ENCODE results near the gene PTPRK.
"Not testable (repeated sequence)": the region's sequence is repeated elsewhere in the genome, so short reads cannot be mapped to it uniquely, and the experiment has no call there.

Gene PTPRK

GRCh38 chr6:128437685-128438084 is 82.7 kb downstream of the PTPRK start:
- DNase-seq = no peak

- DNase-seq = not testable (repeated sequence)
Observed at GRCh38 chr6:128434752-128435151, 85.6 kb downstream of the PTPRK start.

DNA sequence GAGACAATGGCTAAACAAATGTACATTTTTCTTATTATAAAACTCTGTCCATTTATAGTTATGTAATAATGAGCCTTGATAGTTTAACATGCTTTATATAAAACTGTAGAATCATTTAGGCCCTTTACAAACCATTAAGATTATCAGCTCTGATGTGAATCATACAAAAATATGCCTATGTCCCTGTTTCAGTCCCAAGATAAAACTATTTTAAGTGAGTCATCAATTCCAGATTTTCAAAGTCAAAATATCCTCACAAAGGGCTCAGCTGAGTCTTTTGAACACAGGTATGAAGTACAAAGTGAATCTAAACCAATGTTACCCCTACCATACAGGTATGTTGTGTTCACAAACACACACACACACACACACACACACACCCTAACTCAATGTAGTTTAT is 88.0 kb downstream of the PTPRK start:
- DNase-seq = no peak

GRCh38 chr6:128427139-128427538 is 93.3 kb downstream of the PTPRK start:
- no peak for DNase-seq

- no peak for DNase-seq
Observed at GRCh38 chr6:128425856-128426255, 94.5 kb downstream of the PTPRK start.

DNA sequence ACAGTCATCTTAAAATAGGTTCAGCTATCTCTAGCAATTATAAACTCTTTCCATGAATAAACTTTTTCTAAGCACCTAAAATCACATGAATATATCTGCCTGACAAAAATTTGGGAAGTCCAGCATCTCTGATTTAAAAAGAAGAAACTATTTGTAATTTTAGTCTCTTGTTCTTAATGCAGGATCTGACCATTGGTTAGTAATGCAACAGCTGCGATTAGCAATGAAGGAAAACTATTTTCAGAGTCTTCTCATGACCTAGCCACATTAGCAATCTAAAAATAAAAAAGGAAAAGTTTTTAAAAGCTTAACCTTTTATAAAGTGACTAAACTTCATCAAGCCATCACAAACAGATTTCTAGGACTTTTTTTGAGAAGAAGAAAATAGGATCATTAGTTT is 97.5 kb downstream of the PTPRK start:
- no peak for DNase-seq

- no peak for DNase-seq
Observed at GRCh38 chr6:128422200-128422599, 98.2 kb downstream of the PTPRK start.

DNA sequence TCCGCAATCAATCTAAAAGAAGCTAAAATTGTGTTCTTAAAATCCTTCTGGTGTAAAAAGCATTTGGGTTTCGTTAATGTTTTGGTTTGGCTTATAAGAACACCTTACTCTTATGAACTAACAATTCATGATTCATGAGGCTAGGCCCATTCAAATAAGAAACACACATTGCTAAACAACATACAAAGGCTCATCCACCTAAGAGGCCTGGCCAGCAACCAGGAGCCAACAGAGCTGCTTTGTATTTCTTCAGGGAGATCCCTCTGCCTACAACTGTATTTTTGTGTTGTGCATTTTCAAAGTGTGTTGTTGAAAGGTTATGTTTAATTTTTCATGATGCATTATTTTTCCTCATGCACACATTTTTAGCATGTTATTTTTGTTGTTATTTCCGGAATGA is 98.6 kb downstream of the PTPRK start:
- no peak for DNase-seq

DNA sequence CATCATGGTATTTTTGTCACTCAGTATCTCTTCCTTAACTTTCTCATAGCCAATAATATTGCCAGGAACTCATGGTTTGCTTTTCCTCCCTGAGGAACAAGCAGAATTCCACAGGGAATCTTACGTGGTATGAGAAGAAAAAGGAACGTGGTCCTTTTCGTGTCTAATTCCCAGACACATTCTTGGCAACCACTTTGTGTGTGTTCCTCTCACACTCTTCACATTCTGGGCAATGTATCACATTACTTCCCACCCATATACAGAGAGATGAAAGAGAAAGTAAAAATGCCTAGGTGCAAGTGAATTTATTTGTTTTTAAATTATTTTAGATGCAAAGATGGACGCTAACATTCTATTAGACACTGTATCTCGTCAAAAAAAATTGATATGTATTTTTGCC is 102.7 kb downstream of the PTPRK start:
- no peak for DNase-seq

- DNase-seq = no peak
Observed at GRCh38 chr6:128415387-128415786, 105.0 kb downstream of the PTPRK start.

- DNase-seq = no peak
Observed at GRCh38 chr6:128414943-128415342, 105.5 kb downstream of the PTPRK start.

- DNase-seq = no peak
Observed at GRCh38 chr6:128413291-128413690, 107.1 kb downstream of the PTPRK start.

- no peak for DNase-seq
Observed at GRCh38 chr6:128412680-128413079, 107.7 kb downstream of the PTPRK start.

DNA sequence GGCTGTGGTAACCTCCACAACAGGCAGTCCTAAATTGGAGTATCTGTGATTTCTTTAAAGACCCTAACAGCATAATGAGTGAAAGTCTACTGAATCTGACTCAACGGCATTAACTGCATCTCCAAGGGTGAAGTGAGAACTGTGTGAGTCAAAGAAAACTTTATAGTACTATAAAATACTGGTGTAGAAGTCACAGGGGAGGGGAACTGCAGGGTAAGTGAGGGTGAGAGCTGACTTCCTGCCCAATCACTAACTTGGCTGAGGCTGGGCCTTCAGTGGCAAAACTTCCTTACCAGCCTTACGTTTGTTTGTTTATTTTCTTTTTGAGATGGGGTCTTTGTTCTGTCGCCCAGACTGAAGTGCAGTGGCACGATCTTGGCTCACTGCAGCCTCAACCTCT is 109.8 kb downstream of the PTPRK start:
- no peak for DNase-seq

GRCh38 chr6:128409003-128409402 is 111.4 kb downstream of the PTPRK start:
- DNase-seq = no peak

DNA sequence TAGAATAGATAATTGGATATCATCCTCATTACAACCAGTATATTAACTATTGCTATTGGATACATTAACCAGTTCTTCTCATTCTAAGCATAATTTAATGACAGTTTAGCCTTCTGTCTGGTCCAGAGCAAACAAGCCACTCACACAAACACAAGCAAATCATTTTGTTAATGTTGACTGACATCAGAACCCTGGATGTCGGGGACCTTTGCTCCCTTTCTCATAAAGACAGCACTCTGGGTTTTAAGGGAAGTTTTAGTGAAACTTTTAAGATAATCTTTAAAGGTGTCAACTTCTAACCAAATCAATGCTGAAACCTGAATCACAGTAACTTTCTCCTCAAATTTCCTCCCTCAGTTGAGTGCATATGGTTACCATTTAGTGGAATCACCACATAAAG is 113.9 kb downstream of the PTPRK start:
- no peak for DNase-seq

DNA sequence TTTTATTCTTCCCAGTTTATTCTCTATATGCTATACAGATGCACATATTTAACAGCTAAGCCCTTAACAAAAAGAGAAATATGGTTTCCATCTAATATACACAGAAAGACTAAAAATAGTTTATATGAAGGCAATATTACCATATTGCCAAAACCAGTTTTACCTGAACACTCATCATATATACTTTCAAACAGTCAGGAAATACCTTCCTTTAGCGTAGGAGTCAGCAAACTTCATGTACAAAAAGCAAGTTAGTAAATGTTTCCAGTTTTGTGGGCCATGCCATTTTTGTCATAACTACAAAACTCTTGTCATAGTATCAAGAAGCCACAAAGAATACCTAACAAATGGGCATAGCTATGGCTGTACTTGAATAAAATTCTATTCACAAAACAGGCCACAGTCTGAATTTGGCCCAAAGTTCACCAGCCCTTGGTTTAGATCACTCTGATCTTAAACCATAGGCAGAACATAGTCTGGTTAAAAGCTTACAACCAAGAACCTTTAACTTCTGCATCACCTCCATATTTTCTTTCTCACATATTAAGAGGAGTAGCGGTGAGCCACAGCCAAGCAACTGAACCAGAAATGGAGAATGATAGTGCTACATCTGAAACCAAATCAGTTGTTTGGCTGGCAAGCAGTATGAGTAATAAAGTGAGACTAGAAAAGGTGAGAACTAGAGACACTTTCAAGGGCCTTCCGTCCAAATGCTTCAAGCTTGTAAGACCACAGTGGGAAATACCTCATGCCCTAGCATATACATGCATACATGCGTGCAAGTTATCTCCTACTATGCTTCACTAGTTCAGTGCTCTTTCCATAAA is 116.6 kb downstream of the PTPRK start:
- no peak for DNase-seq

GRCh38 chr6:128400875-128401274 is 119.5 kb downstream of the PTPRK start:
- no peak for DNase-seq

- DNase-seq = no peak
Observed at GRCh38 chr6:128397996-128398395, 122.4 kb downstream of the PTPRK start.

- DNase-seq = no peak
Observed at GRCh38 chr6:128395596-128395995, 124.8 kb downstream of the PTPRK start.

DNA sequence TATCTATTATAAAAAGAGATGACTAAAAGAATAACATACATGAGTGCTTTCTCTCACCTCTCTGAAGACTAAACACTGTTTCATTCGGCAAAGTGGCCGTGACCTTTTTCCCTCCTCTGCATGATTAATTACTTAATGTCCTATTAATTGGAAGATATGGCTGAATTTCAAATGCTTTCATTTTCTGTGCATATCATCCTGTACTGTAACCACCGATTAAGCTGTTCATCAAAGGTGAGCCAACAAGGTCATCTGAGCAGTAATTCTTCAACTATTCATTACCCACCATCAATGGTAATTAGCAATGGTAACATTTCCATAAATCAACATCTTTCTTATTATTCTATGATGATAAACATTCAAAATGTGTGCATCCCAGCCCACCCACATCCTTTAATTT is 125.2 kb downstream of the PTPRK start:
- DNase-seq = no peak

GRCh38 chr6:128394167-128394566 is 126.2 kb downstream of the PTPRK start:
- DNase-seq = no peak

GRCh38 chr6:128389820-128390534 is 130.4 kb downstream of the PTPRK start:
- no peak for DNase-seq

- no peak for DNase-seq
Observed at GRCh38 chr6:128388380-128388779, 132.0 kb downstream of the PTPRK start.

DNA sequence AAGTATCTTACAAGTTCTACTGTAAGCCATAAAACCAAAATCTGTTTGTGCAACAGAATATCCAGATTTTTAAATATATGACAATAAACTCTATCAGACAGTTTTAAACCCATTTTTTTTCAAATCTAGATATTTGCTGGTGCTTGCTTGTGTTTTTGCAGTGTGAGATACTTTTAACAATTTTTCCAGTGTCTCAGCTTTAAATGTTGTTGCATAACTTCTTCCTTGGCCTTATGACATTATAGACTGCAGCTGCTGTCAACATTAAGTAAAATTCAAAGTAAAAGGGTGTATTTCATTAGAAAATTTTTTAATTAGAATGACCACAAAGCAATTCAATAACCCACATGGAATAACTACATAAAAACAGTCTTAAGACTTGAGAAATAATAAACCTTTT is 139.5 kb downstream of the PTPRK start:
- no peak for DNase-seq

Data from DMS153 (cell line).